Ovary (tissue), 9 donors: ENCODE measurements around the gene SCN3B. TPM values are rescaled to one million over a fixed set of nuclear protein-coding genes. Genes with fewer than 3 reads are reported as not detected.
A peak's percentile ranks its signal among the peaks of the same experiment; 100 is the strongest.

ENCODE experiments used
- DNase-seq, 5 donors: peaks; one replicate each; pipeline ENCODE4 v3.0.0-alpha.2; 2019 to 2020
- H3K27ac ChIP-seq, 2 donors: fragments of 200-600 bp; one replicate each; pipeline versions ENCODE4 v1.5.1 to v1.8.0; 2019 to 2022
- H3K27me3 ChIP-seq: fragments of 200-600 bp; one replicate; pipeline ENCODE4 v1.8.0; 2022
- H3K36me3 ChIP-seq: fragments of 200-600 bp; sonication (generic); one replicate; pipeline ENCODE4 v1.5.1; 2019
- H3K4me1 ChIP-seq: one replicate; pipeline ENCODE4 v1.8.1; 2013; ENCODE audit warnings: mild to moderate bottlenecking, moderate library complexity; ENCODE audit not compliant: insufficient read depth
- H3K4me3 ChIP-seq: fragments of 200-600 bp; sonication (generic); one replicate; pipeline ENCODE4 v1.5.1; 2017
- H3K9me3 ChIP-seq, 2 donors: fragments of 200-600 bp in 1 of 2; sonication (generic) in 1 of 2; one replicate each; pipeline versions ENCODE4 v1.5.1 to v1.8.1; 2013 to 2019; ENCODE audit warnings: mild to moderate bottlenecking in 1 of 2, moderate library complexity in 1 of 2
- EP300 ChIP-seq: sonication (generic); formaldehyde crosslinking; IDR thresholded peaks from one replicate; pipeline ENCODE4 v1.6.1; 2017; ENCODE audit warnings: antibody characterized with exemption
- POLR2A ChIP-seq: fragments of 450-650 bp; IDR thresholded peaks from one replicate; pipeline ENCODE4 v1.6.1; 2017; ENCODE audit warnings: antibody characterized with exemption, mild to moderate bottlenecking, moderate library complexity
- WGBS, 3 donors: extraction: QIAGEN DNeasy Blood & Tissue Kit in 1 of 3; methylation state at CpG; one replicate each; pipeline versions ENCODE4 v1.1.5 to v1.1.7; 2013 to 2017; 5-methylcytosine and 5-hydroxymethylcytosine counted together
- intact Hi-C, 4 donors: fragments of 100-400 bp; cut with DNase I; formaldehyde crosslinking; loops; one replicate each; pipeline versions ENCODE4 v1.11.0 to v1.15.1; 2022 to 2023
- polyA plus RNA-seq, 2 donors: library from polyadenylated mRNA; stranded (reverse); fragments of 200-250 nt in 1 of 2; fragments of 350-450 nt in 1 of 2; fragmentation: Illumina TruSeq in 1 of 2; extraction: RNeasy Lipid Tissue Mini Kit (QIAGEN cat#74804) in 1 of 2; gene quantifications; one replicate each; pipeline ENCODE4 v1.2.3, GENCODE V29; 2013 to 2014
- total RNA-seq, 7 donors: library from RNA; depleted of rRNA in 2 of 7; stranded (reverse); fragments of >200 nt in 2 of 7; fragmentation: NEBNext Ultra II Directional in 3 of 7; extraction: Animal tissue kit (Norgen Biotek cat#: 25700) in 3 of 7; gene quantifications; one replicate each; pipeline versions ENCODE4 v1.1.0 to v1.2.4, GENCODE V29; 2016 to 2023
- TF ChIP-seq, protein P1 (sequence below), 3 donors: fragments of 450-650 bp in 2 of 3; fragments of 200-600 bp in 1 of 3; IDR thresholded peaks; one replicate each; pipeline versions ENCODE4 v1.5.1 to v1.8.0; 2016 to 2022; ENCODE audit warnings: antibody characterized with exemption in 3 of 3, mild to moderate bottlenecking in 1 of 3
- donor health status: DM: no; HTN: no; CAD: no; lungs with moderate emphysema.
- donor health status: DM: no; HTN: no; CAD: no.
- donor health status: Bipolar disorder and iron deficiency.
- donor health status: DM: yes; HTN: yes; CAD: no.
- donor health status: DM: no; HTN: no; CAD: no.
- donor health status: DM: yes; HTN: yes; CAD: no.

The SCN3B gene
- total and polyA plus RNA-seq, 9 donors, result 0.66 to 3.1 (median 1.4) TPM

DNA sequence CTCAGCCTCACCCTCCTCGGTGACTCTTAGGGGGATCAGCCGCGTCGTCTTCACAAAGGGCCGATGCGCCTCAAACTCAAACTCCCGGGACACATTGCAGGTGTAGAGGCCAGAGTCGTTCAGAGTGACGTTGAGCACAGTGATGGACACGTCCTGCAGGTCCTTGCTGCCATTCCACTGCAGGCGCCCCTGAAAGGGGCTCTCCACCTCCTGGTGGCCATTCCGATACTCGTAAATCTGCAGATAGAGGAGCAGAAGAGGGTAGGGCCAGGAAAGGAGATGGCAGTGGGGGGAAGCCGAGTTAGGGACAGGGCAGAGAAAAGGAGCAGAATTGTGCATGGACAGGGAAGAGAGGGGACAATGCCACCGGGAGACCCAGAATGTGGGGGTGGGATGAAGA is 12.0 kb downstream of the SCN3B start:
- H3K4me1 ChIP-seq, result no peaks in the 10 kb centered on the region
- H3K27me3 ChIP-seq, result no peaks in the 10 kb centered on the region
- no peaks in the 10 kb centered on the region for H3K9me3 ChIP-seq
- H3K4me3 ChIP-seq, result no peak overlapping the region
- DNase-seq, result no peak
- no peaks in the 10 kb centered on the region for H3K36me3 ChIP-seq
- no peak overlapping the region for H3K27ac ChIP-seq
- 86 to 93% (median 89%) methylated on average over 15 of the region's 15 CpGs for WGBS, 3 donors
- intact Hi-C loops, result no loop called here
- TF ChIP-seq POLR2A (no peak), EP300 (no peak)
- TF ChIP-seq, protein P1, sequence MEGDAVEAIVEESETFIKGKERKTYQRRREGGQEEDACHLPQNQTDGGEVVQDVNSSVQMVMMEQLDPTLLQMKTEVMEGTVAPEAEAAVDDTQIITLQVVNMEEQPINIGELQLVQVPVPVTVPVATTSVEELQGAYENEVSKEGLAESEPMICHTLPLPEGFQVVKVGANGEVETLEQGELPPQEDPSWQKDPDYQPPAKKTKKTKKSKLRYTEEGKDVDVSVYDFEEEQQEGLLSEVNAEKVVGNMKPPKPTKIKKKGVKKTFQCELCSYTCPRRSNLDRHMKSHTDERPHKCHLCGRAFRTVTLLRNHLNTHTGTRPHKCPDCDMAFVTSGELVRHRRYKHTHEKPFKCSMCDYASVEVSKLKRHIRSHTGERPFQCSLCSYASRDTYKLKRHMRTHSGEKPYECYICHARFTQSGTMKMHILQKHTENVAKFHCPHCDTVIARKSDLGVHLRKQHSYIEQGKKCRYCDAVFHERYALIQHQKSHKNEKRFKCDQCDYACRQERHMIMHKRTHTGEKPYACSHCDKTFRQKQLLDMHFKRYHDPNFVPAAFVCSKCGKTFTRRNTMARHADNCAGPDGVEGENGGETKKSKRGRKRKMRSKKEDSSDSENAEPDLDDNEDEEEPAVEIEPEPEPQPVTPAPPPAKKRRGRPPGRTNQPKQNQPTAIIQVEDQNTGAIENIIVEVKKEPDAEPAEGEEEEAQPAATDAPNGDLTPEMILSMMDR (IDR thresholded peaks at IDR 0.05), result no peak

DNA sequence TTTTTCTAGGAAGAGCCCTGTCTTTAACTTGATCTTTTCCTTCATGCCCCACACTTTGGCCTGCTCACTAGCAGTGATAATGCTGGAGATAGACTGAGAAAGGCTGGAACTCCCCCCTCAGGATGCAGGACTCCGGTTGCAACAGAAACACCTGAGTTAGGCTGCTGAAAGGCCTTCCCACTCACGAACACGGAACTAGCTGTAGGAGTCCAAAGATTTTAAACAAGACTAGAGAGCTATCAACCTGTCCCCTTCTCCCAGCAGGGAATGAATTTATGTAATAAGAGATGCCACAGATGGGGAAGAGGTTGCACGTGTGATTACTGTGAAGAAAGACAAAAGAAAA is 13.0 kb downstream of the SCN3B start:
- 68 to 73% (median 70%) methylated on average over 4 of the region's 4 CpGs for WGBS, 3 donors
- DNase-seq, result no peak
- Histone ChIP-seq H3K4me1 (no peaks in the 10 kb centered on the region), H3K9me3 (no peaks in the 10 kb centered on the region), H3K27me3 (no peaks in the 10 kb centered on the region), H3K4me3 (no peak overlapping the region), H3K27ac (no peak overlapping the region), H3K36me3 (no peaks in the 10 kb centered on the region)
- intact Hi-C loops, result no loop called here
- TF ChIP-seq, protein P1 (IDR thresholded peaks at IDR 0.05), result no peak
- TF ChIP-seq POLR2A, result no peak
- no peak for TF ChIP-seq EP300

DNA sequence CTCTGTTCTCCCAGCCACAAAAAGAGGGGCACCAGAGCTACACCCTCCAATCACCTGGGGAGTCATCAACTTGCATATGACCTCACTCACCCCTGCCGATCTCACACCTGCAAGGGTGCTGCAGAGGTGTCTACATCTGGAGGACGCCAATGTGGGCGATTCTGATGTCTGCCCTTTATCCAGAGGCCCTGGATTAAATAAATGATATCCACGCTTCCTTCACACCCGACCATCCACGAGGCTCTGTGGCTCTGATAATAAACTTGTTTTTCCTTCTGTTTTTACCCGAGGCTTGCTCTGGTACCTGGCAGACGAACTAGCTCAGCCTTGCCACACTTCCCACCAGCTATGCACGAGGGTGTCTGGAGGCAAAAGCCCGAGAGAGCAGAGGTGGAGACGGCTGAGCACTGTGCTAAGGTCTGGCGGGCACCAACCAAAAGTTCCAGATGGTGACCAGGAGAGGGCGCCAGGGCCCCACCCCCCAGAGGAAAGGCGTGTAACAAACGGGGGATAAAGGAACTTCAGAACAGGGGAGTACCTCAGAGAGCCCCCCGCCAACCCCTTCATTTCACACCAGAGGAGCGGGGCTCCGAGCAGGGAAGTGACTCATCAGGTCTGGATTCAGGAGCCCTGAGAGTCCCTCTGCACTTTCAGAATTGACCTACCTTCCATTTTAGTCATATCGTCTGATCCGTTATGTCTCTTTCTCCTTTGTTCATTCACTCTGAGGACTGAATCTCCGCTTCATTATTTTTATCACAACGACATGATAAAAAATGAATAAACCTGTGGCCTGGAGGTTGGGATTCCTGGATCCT is 13.5 kb downstream of the SCN3B start:
- Histone ChIP-seq H3K27ac (no peak overlapping the region), H3K9me3 (no peaks in the 10 kb centered on the region), H3K4me1 (no peaks in the 10 kb centered on the region), H3K4me3 (no peak overlapping the region), H3K27me3 (no peaks in the 10 kb centered on the region), H3K36me3 (no peaks in the 10 kb centered on the region)
- TF ChIP-seq POLR2A (no peak), EP300 (no peak)
- TF ChIP-seq, protein P1 (IDR thresholded peaks at IDR 0.05), result peak in 1 of 3 donors; percentile 14
- WGBS, 3 donors, result 27 to 39% (median 35%) methylated on average over 22 of the region's 22 CpGs
- peak in 1 of 5 donors; percentile 31 for DNase-seq
- intact Hi-C loops, result no loop called here

DNA sequence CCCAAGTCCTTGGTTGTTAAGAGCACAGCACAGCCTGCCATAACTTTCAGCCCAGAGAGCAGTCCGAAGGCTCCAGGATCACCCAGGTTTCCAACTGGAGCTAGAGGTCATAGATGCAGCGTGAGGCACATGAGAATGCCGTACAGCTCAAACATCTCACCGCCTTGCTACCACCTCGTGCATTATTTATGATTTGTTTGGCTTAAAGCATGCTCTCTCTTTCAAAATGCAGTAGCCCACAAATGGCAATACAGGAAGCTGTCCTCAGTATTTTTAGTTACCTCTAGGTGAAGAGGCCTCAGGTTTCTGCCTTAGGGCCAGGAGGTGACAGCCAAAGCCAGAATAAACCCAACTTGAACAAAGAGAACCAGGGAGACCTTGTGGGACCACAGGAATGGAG is 14.4 kb downstream of the SCN3B start:
- WGBS, 3 donors, result 58 to 66% (median 60%) methylated on average over 5 of the region's 5 CpGs
- no peak for TF ChIP-seq POLR2A
- TF ChIP-seq, protein P1 (IDR thresholded peaks at IDR 0.05), result no peak
- no peak for TF ChIP-seq EP300
- intact Hi-C loops, result no loop called here

More for the DNA sequence above, 14.4 kb downstream of the SCN3B start:
- DNase-seq, result no peak
- Histone ChIP-seq H3K36me3 (no peaks in the 10 kb centered on the region), H3K9me3 (no peaks in the 10 kb centered on the region), H3K27me3 (no peaks in the 10 kb centered on the region), H3K27ac (no peak overlapping the region), H3K4me3 (no peak overlapping the region), H3K4me1 (no peaks in the 10 kb centered on the region)
